Liver (tissue), 3 donors: ENCODE results near the gene SALL3.
"Not testable (repeated sequence)": the region's sequence is repeated elsewhere in the genome, so short reads cannot be mapped to it uniquely, and the experiment has no call there.

Source experiments
- RAD21 ChIP-seq, 2 donors: IDR thresholded peaks; 2 replicates each; pipeline ENCODE4 v1.6.1; 2016; ENCODE audit warnings: antibody characterized with exemption in 2 of 2, mild to moderate bottlenecking in 2 of 2
- TF ChIP-seq, protein P1 (sequence below): fragments of 150-350 bp; IDR thresholded peaks from 2 replicates; pipeline ENCODE4 v1.5.1; 2017; ENCODE audit warnings: improper control_type of control experiment, low read depth, low read length; ENCODE audit not compliant: missing input control
- donor health status: healthy.
- donor health status: healthy.

DNA sequence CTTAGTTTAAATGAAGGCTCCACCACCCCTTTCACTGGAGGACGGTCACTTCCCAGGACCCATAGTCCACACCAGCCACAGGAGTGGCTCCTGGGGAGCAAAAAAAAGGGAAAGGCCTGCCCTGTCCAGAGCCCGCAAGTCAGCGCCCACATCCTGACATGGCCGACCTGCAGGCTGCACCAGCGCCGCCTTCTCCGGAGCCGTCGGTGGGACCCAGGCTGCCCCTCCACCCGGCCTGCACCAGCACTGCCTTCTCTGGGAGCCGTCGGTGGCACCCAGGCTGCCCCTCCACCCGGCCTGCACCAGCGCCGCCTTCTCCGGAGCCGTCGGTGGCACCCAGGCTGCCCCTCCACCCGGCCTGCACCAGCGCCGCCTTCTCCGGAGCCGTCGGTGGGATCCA lies 14.9 kb upstream of the SALL3 start:
- TF ChIP-seq, protein P1, sequence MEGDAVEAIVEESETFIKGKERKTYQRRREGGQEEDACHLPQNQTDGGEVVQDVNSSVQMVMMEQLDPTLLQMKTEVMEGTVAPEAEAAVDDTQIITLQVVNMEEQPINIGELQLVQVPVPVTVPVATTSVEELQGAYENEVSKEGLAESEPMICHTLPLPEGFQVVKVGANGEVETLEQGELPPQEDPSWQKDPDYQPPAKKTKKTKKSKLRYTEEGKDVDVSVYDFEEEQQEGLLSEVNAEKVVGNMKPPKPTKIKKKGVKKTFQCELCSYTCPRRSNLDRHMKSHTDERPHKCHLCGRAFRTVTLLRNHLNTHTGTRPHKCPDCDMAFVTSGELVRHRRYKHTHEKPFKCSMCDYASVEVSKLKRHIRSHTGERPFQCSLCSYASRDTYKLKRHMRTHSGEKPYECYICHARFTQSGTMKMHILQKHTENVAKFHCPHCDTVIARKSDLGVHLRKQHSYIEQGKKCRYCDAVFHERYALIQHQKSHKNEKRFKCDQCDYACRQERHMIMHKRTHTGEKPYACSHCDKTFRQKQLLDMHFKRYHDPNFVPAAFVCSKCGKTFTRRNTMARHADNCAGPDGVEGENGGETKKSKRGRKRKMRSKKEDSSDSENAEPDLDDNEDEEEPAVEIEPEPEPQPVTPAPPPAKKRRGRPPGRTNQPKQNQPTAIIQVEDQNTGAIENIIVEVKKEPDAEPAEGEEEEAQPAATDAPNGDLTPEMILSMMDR: not testable (repeated sequence)
- not testable (repeated sequence) for TF ChIP-seq RAD21 (IDR thresholded peaks at IDR 0.05)
